Skin of body (tissue), 2 donors: ENCODE results near the gene PDZD8. TPM values are rescaled to one million over a fixed set of nuclear protein-coding genes. Genes with fewer than 3 reads are reported as not detected.

Source experiments
- DNase-seq: peaks from one replicate; lab custom pipeline; 2025; lab: John Stamatoyannopoulos, UW
- total RNA-seq: library from RNA; depleted of rRNA; stranded (reverse); fragments of >200 nt; gene quantifications from one replicate; pipeline ENCODE4 v1.2.3, GENCODE V29; 2014

Gene PDZD8
- total RNA-seq = 20.9 TPM

- DNase-seq = peak; percentile 92
These were observed at the start of gene PDZD8 for GRCh38 chr10:117375360-117376178. Gene PDZD8 (minus strand): TSS chr10:117375440. CDS start chr10:117375227, 213 bp downstream.

- no peak for DNase-seq
These were observed 48.9 kb upstream of the PDZD8 start for GRCh38 chr10:117424171-117424570.

GRCh38 chr10:117421985-117422384 lies 46.7 kb upstream of the PDZD8 start:
- no peak for DNase-seq

- DNase-seq = no peak
These were observed 45.5 kb upstream of the PDZD8 start for GRCh38 chr10:117420768-117421167.

GRCh38 chr10:117419921-117420320 lies 44.7 kb upstream of the PDZD8 start:
- DNase-seq = no peak

- DNase-seq = no peak
These were observed 43.9 kb upstream of the PDZD8 start for GRCh38 chr10:117419159-117419558.

- DNase-seq = no peak
These were observed 42.9 kb upstream of the PDZD8 start for GRCh38 chr10:117418121-117418520.

- no peak for DNase-seq
These were observed 42.0 kb upstream of the PDZD8 start for GRCh38 chr10:117417196-117417595.

- DNase-seq = no peak
These were observed 38.8 kb upstream of the PDZD8 start for GRCh38 chr10:117413928-117414618.

GRCh38 chr10:117412469-117413010 lies 37.3 kb upstream of the PDZD8 start:
- DNase-seq = no peak

GRCh38 chr10:117411479-117412399 lies 36.5 kb upstream of the PDZD8 start:
- DNase-seq = no peak

GRCh38 chr10:117410557-117410956 lies 35.3 kb upstream of the PDZD8 start:
- no peak for DNase-seq

- no peak for DNase-seq
These were observed 34.5 kb upstream of the PDZD8 start for GRCh38 chr10:117409549-117410305.

GRCh38 chr10:117408436-117409384 lies 33.5 kb upstream of the PDZD8 start:
- DNase-seq = no peak

GRCh38 chr10:117405730-117406129 lies 30.5 kb upstream of the PDZD8 start:
- no peak for DNase-seq

- no peak for DNase-seq
These were observed 25.1 kb upstream of the PDZD8 start for GRCh38 chr10:117400329-117400728.

- no peak for DNase-seq
These were observed 24.3 kb upstream of the PDZD8 start for GRCh38 chr10:117399341-117400196.

GRCh38 chr10:117398029-117398428 lies 22.8 kb upstream of the PDZD8 start:
- DNase-seq = no peak
